Activated T-cell treated with anti-CD3 and anti-CD28 coated beads, Interleukin-2, amount 50 U/mL, for 4 hours (primary cell): ENCODE results near the gene CCDC102A. TPM values are rescaled to one million over a fixed set of nuclear protein-coding genes. Genes with fewer than 3 reads are reported as not detected.

Experiments
- ATAC-seq, 2 donors: fragments of 200-7000 bp; cut with Tn5 transposase; one replicate each; pipeline ENCODE4 v1.10.0; 2021
- DNase-seq: peaks from one replicate; pipeline ENCODE4 v3.0.0-alpha.2; 2020
- H3K27me3 Mint-ChIP-seq: one replicate; pipeline ENCODE4 v1.8.0; 2021; ENCODE audit warnings: low read depth, mixed read lengths
- H3K36me3 Mint-ChIP-seq: one replicate; pipeline ENCODE4 v1.8.0; 2022; ENCODE audit warnings: mixed read lengths; ENCODE audit not compliant: insufficient read depth
- H3K4me1 Mint-ChIP-seq: one replicate; pipeline ENCODE4 v1.8.0; 2021; ENCODE audit warnings: low read depth, mixed read lengths
- H3K4me3 Mint-ChIP-seq: one replicate; pipeline ENCODE4 v1.8.0; 2021; ENCODE audit warnings: mild to moderate bottlenecking, moderate library complexity, mixed read lengths
- H3K9me3 Mint-ChIP-seq: one replicate; pipeline ENCODE4 v1.8.0; 2021; ENCODE audit warnings: mixed read lengths
- total RNA-seq, 3 donors: library from RNA; stranded (reverse); gene quantifications; one replicate each; pipeline ENCODE4 v1.2.1, GENCODE V29; 2021

CCDC102A gene
- total RNA-seq, 3 donors from 2014 or later: 4.6 to 8.9 (median 6.9) TPM

- peaks cover 61% of the 10 kb centered on the region for H3K4me1 Mint-ChIP-seq
- no peak for DNase-seq
- H3K9me3 Mint-ChIP-seq: no peaks in the 10 kb centered on the region
- H3K27me3 Mint-ChIP-seq: no peaks in the 10 kb centered on the region
- peak overlapping the region; percentile 83 for H3K4me3 Mint-ChIP-seq
- ATAC-seq: no peak
- no peaks in the 10 kb centered on the region for H3K36me3 Mint-ChIP-seq
Measured at GRCh38 chr16:57537194-57537505, 779 bp upstream of the CCDC102A start.

DNA sequence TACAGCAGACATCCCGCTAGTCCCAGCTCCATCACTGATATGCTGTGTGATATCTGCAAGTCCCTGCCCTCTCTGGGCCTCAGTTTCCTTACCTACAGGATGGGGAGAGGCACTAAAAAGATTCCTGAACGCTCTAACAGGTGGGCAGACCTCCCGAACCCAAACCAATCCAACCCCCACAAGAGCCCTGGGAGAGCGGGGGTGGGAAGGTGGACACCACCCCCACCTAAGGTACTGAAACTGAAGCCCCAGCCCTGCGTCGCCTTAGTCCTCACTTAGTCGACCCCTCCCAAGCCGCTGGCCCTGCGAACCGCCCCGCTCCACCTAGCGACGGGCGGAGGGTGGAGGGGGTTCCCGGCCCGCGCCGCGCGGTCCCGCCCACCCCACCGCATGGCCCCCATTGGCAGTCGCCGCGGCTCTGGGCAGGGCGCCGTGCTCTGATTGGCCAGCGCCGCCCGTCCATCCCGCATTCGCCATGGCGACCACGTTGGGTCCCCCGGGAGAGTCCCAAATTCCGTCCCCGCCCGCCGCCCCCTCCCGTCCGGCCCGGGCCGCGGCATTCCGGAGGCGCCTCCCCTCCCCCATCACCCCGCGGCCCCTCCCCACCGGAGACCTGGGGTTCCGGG is 578 bp downstream of the CCDC102A start:
- H3K36me3 Mint-ChIP-seq: no peaks in the 10 kb centered on the region
- no peaks in the 10 kb centered on the region for H3K9me3 Mint-ChIP-seq
- peak overlapping the region; percentile 80 for H3K4me3 Mint-ChIP-seq
- DNase-seq: peak; percentile 92
- peak; percentile 86 to 91 for ATAC-seq
- H3K4me1 Mint-ChIP-seq: peaks cover 67% of the 10 kb centered on the region
- H3K27me3 Mint-ChIP-seq: no peaks in the 10 kb centered on the region

DNA sequence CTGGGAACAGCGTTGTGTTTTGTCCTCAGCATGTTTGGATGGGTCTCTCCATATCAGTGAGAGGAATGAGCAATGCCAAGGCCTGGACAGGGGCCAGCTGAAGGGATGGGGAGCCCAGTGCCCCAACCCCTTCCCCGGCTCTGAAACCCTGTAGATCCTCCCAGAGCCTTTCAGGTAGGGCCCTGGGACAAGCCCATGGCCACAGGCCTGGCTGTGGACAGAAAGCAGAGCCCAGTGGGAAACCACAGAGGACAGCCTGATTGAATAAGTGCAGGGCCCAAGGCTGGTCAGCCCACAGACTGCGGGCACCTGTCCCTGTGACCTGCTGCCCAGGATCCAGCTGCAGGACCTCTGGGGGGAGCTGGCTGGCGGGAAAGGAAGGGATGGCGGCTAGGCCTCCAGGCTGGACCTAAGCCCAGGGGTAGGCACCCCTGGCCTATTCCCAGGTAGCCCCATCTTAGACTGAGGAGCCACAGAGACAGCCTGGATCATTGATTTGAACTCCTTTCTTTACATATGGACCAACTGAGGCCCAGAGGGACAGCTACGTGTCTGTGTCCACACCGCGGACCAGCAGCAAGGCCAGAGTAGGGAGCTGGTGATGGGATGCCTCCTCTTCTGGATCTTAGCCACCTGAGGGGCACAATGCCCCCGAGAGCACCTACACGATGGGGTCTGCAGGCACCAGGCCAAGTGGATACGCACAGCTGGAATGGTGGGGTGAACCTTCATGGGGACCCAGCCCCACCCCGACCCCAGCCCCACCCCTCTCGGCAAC is 1.3 kb downstream of the CCDC102A start:
- Mint-ChIP-seq H3K27me3 (no peaks in the 10 kb centered on the region), H3K4me1 (peaks cover 74% of the 10 kb centered on the region)
- no peak for DNase-seq

DNA sequence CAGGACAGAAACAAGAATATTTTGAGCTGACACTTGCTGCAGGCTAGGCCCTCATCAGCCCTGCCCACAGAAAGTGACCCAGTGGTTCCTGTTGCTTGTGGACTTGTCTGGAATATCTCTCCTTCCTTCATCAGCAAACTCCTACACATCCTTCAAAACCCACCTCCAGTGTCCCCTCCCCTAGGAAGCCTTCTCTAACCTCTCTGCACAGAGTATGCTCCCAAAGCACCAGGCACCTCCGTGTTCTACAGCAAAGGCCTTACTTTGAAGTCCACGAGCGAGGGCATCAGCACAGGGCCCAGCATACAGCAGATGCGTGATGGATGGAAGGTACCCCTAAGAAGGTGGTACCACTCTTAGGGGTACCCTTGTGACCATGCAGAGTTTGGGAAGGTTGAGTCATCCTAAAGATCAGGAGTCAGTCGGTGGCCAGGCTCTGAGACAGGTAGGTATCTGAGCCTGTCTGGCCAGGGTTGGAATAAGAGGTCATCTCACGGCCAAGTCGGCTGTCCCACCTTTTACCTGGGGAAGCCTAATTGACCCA is 2.0 kb downstream of the CCDC102A start:
- no peaks in the 10 kb centered on the region for H3K27me3 Mint-ChIP-seq
- no peaks in the 10 kb centered on the region for H3K36me3 Mint-ChIP-seq
- H3K9me3 Mint-ChIP-seq: no peaks in the 10 kb centered on the region
- peaks cover 81% of the 10 kb centered on the region for H3K4me1 Mint-ChIP-seq
- ATAC-seq (no peak), DNase-seq (peak; percentile 4)
- H3K4me3 Mint-ChIP-seq: peak overlapping the region; percentile 61

More for the DNA sequence above, 1.3 kb downstream of the CCDC102A start:
- no peak for ATAC-seq
- Mint-ChIP-seq H3K4me3 (peak overlapping the region; percentile 80), H3K36me3 (no peaks in the 10 kb centered on the region), H3K9me3 (no peaks in the 10 kb centered on the region)

GRCh38 chr16:57533431-57534336 is 2.7 kb downstream of the CCDC102A start:
- Mint-ChIP-seq H3K27me3 (no peaks in the 10 kb centered on the region), H3K36me3 (no peaks in the 10 kb centered on the region), H3K4me1 (peaks cover 76% of the 10 kb centered on the region), H3K9me3 (no peaks in the 10 kb centered on the region), H3K4me3 (peak overlapping the region; percentile 46)
- no peak for DNase-seq
- no peak for ATAC-seq

GRCh38 chr16:57532266-57532625 is 4.1 kb downstream of the CCDC102A start:
- Mint-ChIP-seq H3K4me1 (peaks cover 62% of the 10 kb centered on the region), H3K36me3 (no peaks in the 10 kb centered on the region), H3K4me3 (no peak overlapping the region), H3K27me3 (no peaks in the 10 kb centered on the region), H3K9me3 (no peaks in the 10 kb centered on the region)
- DNase-seq (no peak), ATAC-seq (no peak)

GRCh38 chr16:57531635-57532265 is 4.6 kb downstream of the CCDC102A start:
- no peaks in the 10 kb centered on the region for H3K27me3 Mint-ChIP-seq
- H3K36me3 Mint-ChIP-seq: no peaks in the 10 kb centered on the region
- H3K4me3 Mint-ChIP-seq: peak overlapping the region; percentile 3
- ATAC-seq: no peak
- no peak for DNase-seq
- peaks cover 57% of the 10 kb centered on the region for H3K4me1 Mint-ChIP-seq
- H3K9me3 Mint-ChIP-seq: no peaks in the 10 kb centered on the region

- Mint-ChIP-seq H3K4me3 (peak overlapping the region; percentile 29), H3K27me3 (no peaks in the 10 kb centered on the region), H3K9me3 (no peaks in the 10 kb centered on the region), H3K36me3 (no peaks in the 10 kb centered on the region), H3K4me1 (peaks cover 57% of the 10 kb centered on the region)
- ATAC-seq (no peak), DNase-seq (peak; percentile 3)
Measured at GRCh38 chr16:57531253-57531575, 5.2 kb downstream of the CCDC102A start.

DNA sequence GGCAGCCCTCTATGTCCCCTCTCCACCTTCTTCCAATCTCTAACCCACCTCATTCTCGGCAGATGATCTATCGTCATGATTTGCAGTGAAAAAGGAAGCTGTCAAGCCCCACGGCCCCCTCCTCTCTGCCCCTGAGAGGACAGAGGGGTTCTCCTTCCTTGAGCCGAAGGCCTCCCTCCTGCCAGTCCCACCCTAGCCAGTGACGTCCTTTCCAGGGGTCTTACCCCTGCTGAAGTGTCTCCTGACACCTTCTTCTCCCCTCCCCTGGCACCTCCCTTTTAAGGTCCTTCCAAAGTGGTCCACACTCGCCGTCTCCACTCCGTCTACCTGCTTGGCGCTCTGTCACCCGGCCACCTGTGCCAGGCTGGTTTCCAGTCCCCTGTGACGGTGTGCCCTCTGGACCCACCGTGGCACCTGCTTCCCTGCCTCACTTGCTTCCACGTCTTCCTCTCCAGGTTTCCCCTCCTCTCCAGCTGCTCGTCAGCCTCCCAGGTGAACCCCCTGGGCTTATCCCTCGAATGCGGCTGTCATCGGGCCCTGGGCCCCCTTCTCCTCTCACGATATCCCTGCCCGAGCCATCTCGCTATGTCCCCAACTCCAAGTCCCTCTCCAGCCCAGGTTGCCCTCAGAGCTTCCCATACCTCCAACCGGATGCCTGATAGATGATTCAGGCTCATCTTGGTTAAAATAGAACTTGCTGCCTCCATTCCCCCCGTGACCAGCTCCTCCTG is 5.7 kb downstream of the CCDC102A start:
- Mint-ChIP-seq H3K9me3 (no peaks in the 10 kb centered on the region), H3K27me3 (no peaks in the 10 kb centered on the region), H3K36me3 (no peaks in the 10 kb centered on the region), H3K4me1 (peaks cover 56% of the 10 kb centered on the region), H3K4me3 (peak overlapping the region; percentile 54)
- DNase-seq (peak; percentile 3), ATAC-seq (no peak)

DNA sequence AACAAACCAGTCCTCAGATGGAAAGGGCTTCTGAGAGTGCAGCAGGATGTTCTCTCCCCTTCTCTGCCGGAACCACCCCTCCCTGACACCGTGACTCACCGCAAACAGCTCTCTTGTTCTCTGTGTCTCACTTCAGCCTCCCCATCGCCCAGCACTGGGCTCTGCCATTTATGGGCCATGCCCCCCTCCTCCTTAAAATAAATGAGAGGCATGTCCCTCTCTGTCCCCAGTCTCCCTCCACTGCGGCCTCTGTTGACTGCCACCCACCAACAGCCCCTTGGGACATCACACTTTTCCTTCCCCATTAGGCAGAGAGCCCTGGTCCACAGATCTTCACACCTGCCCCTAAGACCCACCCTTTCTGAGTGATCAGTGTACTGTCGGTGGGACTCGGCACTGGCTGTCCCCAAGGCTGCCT is 6.3 kb downstream of the CCDC102A start:
- Mint-ChIP-seq H3K36me3 (no peaks in the 10 kb centered on the region), H3K27me3 (no peaks in the 10 kb centered on the region), H3K4me1 (peaks cover 53% of the 10 kb centered on the region), H3K4me3 (peak overlapping the region; percentile 54), H3K9me3 (no peaks in the 10 kb centered on the region)
- ATAC-seq: peak; percentile 90
- peak; percentile 73 for DNase-seq

GRCh38 chr16:57529391-57530103 is 6.8 kb downstream of the CCDC102A start:
- peak in 1 of 2 donors; percentile 3 for ATAC-seq
- peaks cover 48% of the 10 kb centered on the region for H3K4me1 Mint-ChIP-seq
- DNase-seq: no peak
- H3K27me3 Mint-ChIP-seq: no peaks in the 10 kb centered on the region
- H3K9me3 Mint-ChIP-seq: no peaks in the 10 kb centered on the region
- peak overlapping the region; percentile 54 for H3K4me3 Mint-ChIP-seq
- no peaks in the 10 kb centered on the region for H3K36me3 Mint-ChIP-seq

GRCh38 chr16:57528499-57529390 is 7.6 kb downstream of the CCDC102A start:
- Mint-ChIP-seq H3K36me3 (no peaks in the 10 kb centered on the region), H3K4me3 (no peak overlapping the region), H3K9me3 (no peaks in the 10 kb centered on the region), H3K4me1 (peaks cover 40% of the 10 kb centered on the region), H3K27me3 (no peaks in the 10 kb centered on the region)
- ATAC-seq (no peak), DNase-seq (no peak)
